Measurements from ENCODE around the gene SERPINB10.
A peak's percentile ranks its signal among the peaks of the same experiment; 100 is the strongest.

The SERPINB10 gene

GRCh38 chr18:63974991-63975390 is 67.2 kb downstream of the SERPINB10 start:
- peak; percentile 50 for TF ChIP-seq CTCF (IDR thresholded peaks at IDR 0.05; ENCODE audit: poor library complexity, severe bottlenecking)
- H3K4me3 ChIP-seq (ENCODE audit: severe bottlenecking): no peak overlapping the region
- no peaks in the 10 kb centered on the region for H3K27me3 ChIP-seq (ENCODE audit: insufficient read depth, poor library complexity, severe bottlenecking)
- DNase-seq (ENCODE audit: low spot score) (no peak), ATAC-seq (ENCODE audit: low read depth) (no peak)
- peaks cover 9% of the 10 kb centered on the region for H3K4me1 ChIP-seq (ENCODE audit: insufficient read depth, poor library complexity, severe bottlenecking)
- no peak overlapping the region for H3K27ac ChIP-seq (ENCODE audit: poor library complexity, severe bottlenecking)
- no peaks in the 10 kb centered on the region for H3K9me3 ChIP-seq (ENCODE audit: severe bottlenecking)
- H3K36me3 ChIP-seq (ENCODE audit: low read depth): peaks cover 5% of the 10 kb centered on the region; the same call in 1 of the 2 replicates

DNA sequence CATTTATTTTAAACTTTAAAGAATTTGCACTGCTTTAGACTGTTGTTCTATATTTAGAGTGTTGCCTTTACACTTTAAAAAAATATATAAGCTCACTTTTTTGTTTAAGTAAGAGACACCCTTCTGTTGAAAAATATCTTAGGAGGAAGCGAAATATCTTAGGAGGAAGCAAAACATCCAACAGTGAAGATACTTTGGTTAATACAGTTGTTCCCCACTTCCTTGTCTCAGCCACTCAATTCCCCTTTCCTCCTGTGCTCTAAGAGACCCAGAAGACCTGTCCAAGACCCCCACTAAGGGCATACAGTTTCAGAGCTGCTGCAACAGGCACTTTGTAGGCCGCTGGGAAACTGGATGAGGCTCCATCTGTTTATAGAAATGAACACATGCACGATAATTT is 67.9 kb downstream of the SERPINB10 start:
- Histone ChIP-seq H3K27me3 (ENCODE audit: insufficient read depth, poor library complexity, severe bottlenecking) (no peaks in the 10 kb centered on the region), H3K36me3 (ENCODE audit: low read depth) (peaks cover 11% of the 10 kb centered on the region; the same call in 1 of the 2 replicates), H3K4me1 (ENCODE audit: insufficient read depth, poor library complexity, severe bottlenecking) (peaks cover 9% of the 10 kb centered on the region), H3K27ac (ENCODE audit: poor library complexity, severe bottlenecking) (no peak overlapping the region), H3K9me3 (ENCODE audit: severe bottlenecking) (no peaks in the 10 kb centered on the region), H3K4me3 (ENCODE audit: severe bottlenecking) (no peak overlapping the region)
- ATAC-seq (ENCODE audit: low read depth) (no peak), DNase-seq (ENCODE audit: low spot score) (no peak)
- TF ChIP-seq CTCF (IDR thresholded peaks at IDR 0.05; ENCODE audit: poor library complexity, severe bottlenecking): no peak

DNA sequence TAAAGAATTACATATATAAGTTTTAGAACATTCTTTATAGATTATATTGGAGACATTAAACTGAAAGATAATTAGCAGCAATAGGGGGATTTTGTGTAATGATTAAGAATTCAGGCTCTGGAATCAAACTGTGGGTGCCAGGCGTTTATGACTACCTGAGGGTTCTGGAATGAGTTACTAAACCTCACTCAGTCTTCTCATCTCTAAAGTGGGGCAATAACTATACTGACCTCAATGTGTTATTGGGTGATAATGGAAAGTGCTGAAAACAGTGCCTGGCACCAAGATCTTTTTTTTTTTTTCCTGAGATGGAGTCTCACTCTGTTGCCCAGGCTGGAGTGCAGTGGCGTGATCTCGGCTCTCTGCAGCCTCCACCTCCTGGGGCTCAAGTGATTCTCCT is 69.3 kb downstream of the SERPINB10 start:
- ATAC-seq (ENCODE audit: low read depth): no peak
- Histone ChIP-seq H3K4me1 (ENCODE audit: insufficient read depth, poor library complexity, severe bottlenecking) (peaks cover 3% of the 10 kb centered on the region), H3K27ac (ENCODE audit: poor library complexity, severe bottlenecking) (no peak overlapping the region), H3K36me3 (ENCODE audit: low read depth) (peaks cover 15% of the 10 kb centered on the region; the same call in 1 of the 2 replicates), H3K9me3 (ENCODE audit: severe bottlenecking) (no peaks in the 10 kb centered on the region), H3K27me3 (ENCODE audit: insufficient read depth, poor library complexity, severe bottlenecking) (no peaks in the 10 kb centered on the region), H3K4me3 (ENCODE audit: severe bottlenecking) (no peak overlapping the region)
- no peak for DNase-seq (ENCODE audit: low spot score)
- no peak for TF ChIP-seq CTCF (IDR thresholded peaks at IDR 0.05; ENCODE audit: poor library complexity, severe bottlenecking)

- H3K27ac ChIP-seq (ENCODE audit: poor library complexity, severe bottlenecking): no peak overlapping the region
- no peak for DNase-seq (ENCODE audit: low spot score)
- H3K9me3 ChIP-seq (ENCODE audit: severe bottlenecking): no peaks in the 10 kb centered on the region
- peaks cover 15% of the 10 kb centered on the region; the same call in 1 of the 2 replicates for H3K36me3 ChIP-seq (ENCODE audit: low read depth)
- peak; percentile 94 for TF ChIP-seq CTCF (IDR thresholded peaks at IDR 0.05; ENCODE audit: poor library complexity, severe bottlenecking)
- ATAC-seq (ENCODE audit: low read depth): peak; percentile 60; the same call in 2 of the 3 replicates
- H3K4me3 ChIP-seq (ENCODE audit: severe bottlenecking): no peak overlapping the region
- no peaks in the 10 kb centered on the region for H3K27me3 ChIP-seq (ENCODE audit: insufficient read depth, poor library complexity, severe bottlenecking)
- no peaks in the 10 kb centered on the region for H3K4me1 ChIP-seq (ENCODE audit: insufficient read depth, poor library complexity, severe bottlenecking)
These were observed 71.7 kb downstream of the SERPINB10 start for GRCh38 chr18:63979409-63979920.

- Histone ChIP-seq H3K4me1 (ENCODE audit: insufficient read depth, poor library complexity, severe bottlenecking) (no peaks in the 10 kb centered on the region), H3K36me3 (ENCODE audit: low read depth) (peaks cover 15% of the 10 kb centered on the region; the same call in 1 of the 2 replicates), H3K27me3 (ENCODE audit: insufficient read depth, poor library complexity, severe bottlenecking) (no peaks in the 10 kb centered on the region), H3K27ac (ENCODE audit: poor library complexity, severe bottlenecking) (no peak overlapping the region), H3K4me3 (ENCODE audit: severe bottlenecking) (no peak overlapping the region), H3K9me3 (ENCODE audit: severe bottlenecking) (no peaks in the 10 kb centered on the region)
- DNase-seq (ENCODE audit: low spot score): no peak
- ATAC-seq (ENCODE audit: low read depth): no peak
- TF ChIP-seq CTCF (IDR thresholded peaks at IDR 0.05; ENCODE audit: poor library complexity, severe bottlenecking): no peak
These were observed 72.3 kb downstream of the SERPINB10 start for GRCh38 chr18:63980027-63980426.
